CD4-positive, alpha-beta memory T cell (primary cell): Measurements from ENCODE around the gene AMFR. TPM values are rescaled to one million over a fixed set of nuclear protein-coding genes. Genes with fewer than 3 reads are reported as not detected.
A peak's percentile ranks its signal among the peaks of the same experiment; 100 is the strongest.

Source experiments
- CTCF ChIA-PET: fragments of 350-600 bp; sonication (Branson Sonifier 250); formaldehyde crosslinking; loops from one replicate; lab custom pipeline; 2021; ENCODE audit warnings: inconsistent platforms; ENCODE audit not compliant: partially characterized antibody; lab: Charles Lee
- POLR2A ChIA-PET: fragments of 350-600 bp; sonication (Branson Sonifier 250); formaldehyde crosslinking; loops from one replicate; lab custom pipeline; 2021; ENCODE audit not compliant: partially characterized antibody; lab: Charles Lee
- DNase-seq, 5 donors: peaks; one replicate each; pipeline versions ENCODE4 v3.0.0 to v3.0.0-alpha.2; 2020 to 2022; ENCODE audit warnings: mixed read lengths in 1 of 5
- H3K27ac ChIP-seq: one replicate; pipeline ENCODE4 v1.7.0; 2013; ENCODE audit warnings: low read depth, low read length
- H3K27me3 ChIP-seq: 2 replicates; pipeline ENCODE4 v1.7.0; 2013; ENCODE audit warnings: mild to moderate bottlenecking, low read length, moderate library complexity; ENCODE audit not compliant: insufficient read depth
- H3K36me3 ChIP-seq: 2 replicates; pipeline ENCODE4 v1.7.0; 2013; ENCODE audit warnings: mild to moderate bottlenecking, low read length, moderate library complexity; ENCODE audit not compliant: insufficient read depth
- H3K4me1 ChIP-seq: 2 replicates; pipeline ENCODE4 v1.7.0; 2013; ENCODE audit warnings: mild to moderate bottlenecking, low read length, moderate library complexity; ENCODE audit not compliant: insufficient read depth
- H3K4me3 ChIP-seq, 2 donors: one replicate each; pipeline ENCODE4 v1.7.0; 2013; ENCODE audit warnings: low read length in 2 of 2, mild to moderate bottlenecking in 1 of 2
- H3K9me3 ChIP-seq, 2 donors: one replicate each; pipeline ENCODE4 v1.7.0; 2013; ENCODE audit warnings: low read length in 2 of 2, control low read depth in 1 of 2; ENCODE audit not compliant: control insufficient read depth in 1 of 2
- H3K27ac Mint-ChIP-seq, 7 donors: one replicate each; pipeline ENCODE4 v1.8.0; 2020 to 2021; ENCODE audit warnings: mixed read lengths in 7 of 7, mild to moderate bottlenecking in 6 of 7, inconsistent platforms in 3 of 7, moderate library complexity in 3 of 7
- H3K27me3 Mint-ChIP-seq, 2 donors: one replicate each; pipeline ENCODE4 v1.8.0; 2020 to 2021; ENCODE audit warnings: mixed read lengths in 2 of 2
- H3K36me3 Mint-ChIP-seq, 2 donors: one replicate each; pipeline ENCODE4 v1.8.0; 2020 to 2021; ENCODE audit warnings: mixed read lengths in 2 of 2, inconsistent platforms in 1 of 2, mild to moderate bottlenecking in 1 of 2
- H3K4me1 Mint-ChIP-seq, 4 donors: one replicate each; pipeline ENCODE4 v1.8.0; 2020 to 2021; ENCODE audit warnings: mixed read lengths in 4 of 4, mild to moderate bottlenecking in 1 of 4
- H3K4me3 Mint-ChIP-seq, 8 donors: one replicate each; pipeline ENCODE4 v1.8.0; 2020 to 2021; ENCODE audit warnings: mixed read lengths in 8 of 8, mild to moderate bottlenecking in 7 of 8, moderate library complexity in 6 of 8, inconsistent platforms in 3 of 8
- H3K9me3 Mint-ChIP-seq, 8 donors: one replicate each; pipeline ENCODE4 v1.8.0; 2020 to 2021; ENCODE audit warnings: mixed read lengths in 8 of 8, mild to moderate bottlenecking in 5 of 8, inconsistent platforms in 3 of 8, moderate library complexity in 1 of 8
- intact Hi-C: fragments of 100-400 bp; cut with micrococcal nuclease; formaldehyde crosslinking; loops from one replicate; pipeline ENCODE4 v1.15.1; 2023
- polyA plus RNA-seq, 2 donors: library from polyadenylated mRNA; unstranded; fragments of 300-500 nt; fragmentation: Illumina TruSeq; gene quantifications; one replicate each; pipeline ENCODE4 v1.2.3, GENCODE V29; 2021
- total RNA-seq, 2 experiments: library from RNA; stranded (reverse); gene quantifications; one replicate each; pipeline ENCODE4 v1.2.3, GENCODE V29; 2021

The AMFR gene
- total and polyA plus RNA-seq, 4 experiments from 2014 or later = 45.7 to 67.6 (median 60.4) TPM

GRCh38 chr16:56424791-56425438 is 430 bp downstream of the AMFR start:
- Mint-ChIP-seq H3K9me3 (no peaks in the 10 kb centered on the region), H3K27ac (peak overlapping the region in 6 of 7 donors; percentile 84 to 97 (median 90)), H3K36me3 (peaks cover 0 to 7% of the 10 kb centered on the region in 2 donors), H3K4me3 (peak overlapping the region; percentile 92 to 99 (median 96)), H3K4me1 (peaks cover 35 to 47% (median 41%) of the 10 kb centered on the region in 4 donors), H3K27me3 (no peaks in the 10 kb centered on the region)
- H3K27me3 ChIP-seq = no peaks in the 10 kb centered on the region
- peak in 3 of 5 donors; percentile 36 to 54 (median 40) for DNase-seq
- intact Hi-C loops = loop anchor here (1.0 to 5.0 kb wide), 2 partner anchors 26 to 483 kb away; partner anchors contain the start of genes NUDT21 and OGFOD1
- ChIA-PET CTCF (no interaction called here), POLR2A (interaction anchor here (1.3 to 1.8 kb wide), 2 partner anchors 13 to 26 kb away, joined by 3 to 11 read pairs; partner anchors contain the start of genes NUDT21 and OGFOD1)
- H3K36me3 ChIP-seq = no peaks in the 10 kb centered on the region
- H3K27ac ChIP-seq = peak overlapping the region; percentile 65
- H3K9me3 ChIP-seq = no peaks in the 10 kb centered on the region
- H3K4me1 ChIP-seq = peaks cover 43% of the 10 kb centered on the region
- peak overlapping the region in 1 of 2 donors; percentile 65 for H3K4me3 ChIP-seq

DNA sequence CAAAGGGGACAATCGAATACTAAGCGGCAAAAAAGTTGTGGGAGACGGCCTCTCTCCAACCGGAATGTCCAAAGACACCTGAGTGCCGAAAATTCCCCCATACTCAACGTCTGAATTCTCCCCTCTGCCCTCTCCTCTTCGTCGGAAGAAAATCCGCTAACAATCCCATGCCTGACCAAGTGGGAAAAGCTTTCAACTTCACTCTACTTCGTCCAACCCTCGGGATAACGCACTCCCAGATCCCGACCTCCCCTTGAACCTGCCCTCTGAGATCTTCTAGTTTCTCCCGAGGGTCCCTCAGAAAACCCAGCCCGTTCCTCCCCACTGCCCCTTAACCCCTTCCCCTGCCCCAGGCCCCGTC is 961 bp downstream of the AMFR start:
- peak overlapping the region; percentile 84 to 97 (median 93) for H3K27ac Mint-ChIP-seq
- H3K27me3 ChIP-seq = no peaks in the 10 kb centered on the region
- peak overlapping the region; percentile 65 to 70 for H3K4me3 ChIP-seq
- intact Hi-C loops = loop anchor here (5.0 kb wide), 1 partner anchor 482 kb away; no protein-coding TSS in a partner anchor
- H3K9me3 ChIP-seq = no peaks in the 10 kb centered on the region
- H3K36me3 Mint-ChIP-seq = peaks cover 0 to 4% of the 10 kb centered on the region in 2 donors
- H3K9me3 Mint-ChIP-seq = no peaks in the 10 kb centered on the region
- no peaks in the 10 kb centered on the region for H3K27me3 Mint-ChIP-seq
- ChIA-PET POLR2A (interaction anchor here (1.3 to 1.8 kb wide), 2 partner anchors 13 to 26 kb away, joined by 3 to 11 read pairs; partner anchors contain the start of genes NUDT21 and OGFOD1), CTCF (no interaction called here)
- no peak for DNase-seq
- H3K36me3 ChIP-seq = no peaks in the 10 kb centered on the region
- H3K27ac ChIP-seq = peak overlapping the region; percentile 65
- H3K4me1 Mint-ChIP-seq = peaks cover 35 to 48% (median 41%) of the 10 kb centered on the region in 4 donors
- peak overlapping the region; percentile 92 to 99 (median 96) for H3K4me3 Mint-ChIP-seq
- peaks cover 44% of the 10 kb centered on the region for H3K4me1 ChIP-seq

DNA sequence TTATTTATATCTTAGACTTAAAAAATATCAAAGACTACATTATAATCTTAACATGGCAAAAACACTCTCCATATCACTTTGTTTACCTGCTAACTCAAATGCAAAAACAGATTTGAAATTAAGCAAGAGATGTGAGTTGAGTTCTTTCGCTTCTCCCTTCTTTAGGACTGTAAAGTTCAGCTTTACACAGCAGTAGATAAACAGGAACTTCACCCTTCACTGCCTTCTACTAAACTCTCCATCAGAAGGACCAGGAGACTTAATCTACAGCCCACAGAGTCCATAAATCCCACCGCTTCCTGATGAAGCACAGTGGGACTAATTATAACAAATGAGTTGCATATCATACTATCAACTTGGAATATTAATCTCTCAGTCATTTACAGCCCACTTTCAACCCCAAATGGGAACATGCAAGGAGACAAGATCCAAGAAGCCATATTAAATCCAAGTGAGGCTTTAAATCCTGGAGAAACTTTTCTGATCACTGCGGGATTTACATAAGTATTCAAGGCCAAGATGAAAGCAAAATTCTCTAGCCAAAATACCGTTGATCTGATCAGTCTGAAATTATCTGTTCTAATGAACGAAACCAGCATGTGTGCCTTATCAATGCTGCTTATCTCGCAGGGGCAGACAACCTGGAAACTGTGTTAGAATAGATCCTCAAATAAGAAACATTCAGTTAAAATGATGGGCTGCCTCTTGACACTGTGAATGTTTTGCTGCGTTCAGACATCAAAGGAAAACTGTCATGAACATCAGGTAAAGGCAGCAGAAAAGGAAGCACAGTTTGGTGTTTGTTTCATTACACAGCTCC is 1.6 kb downstream of the AMFR start:
- peak overlapping the region; percentile 92 to 99 (median 96) for H3K4me3 Mint-ChIP-seq
- ChIA-PET POLR2A (interaction anchor here (1.1 to 1.8 kb wide), 3 partner anchors 14 to 27 kb away, joined by 3 to 11 read pairs (median 4); partner anchors contain the start of genes NUDT21 and OGFOD1), CTCF (interaction anchor here (0.7 kb wide), 1 partner anchor 68 kb away, joined by 3 read pairs; no protein-coding TSS in a partner anchor)
- H3K27ac Mint-ChIP-seq = peak overlapping the region; percentile 84 to 97 (median 93)
- intact Hi-C loops = loop anchor here (5.0 kb wide), 1 partner anchor 481 kb away; no protein-coding TSS in a partner anchor
- H3K27me3 Mint-ChIP-seq = no peaks in the 10 kb centered on the region
- Histone ChIP-seq H3K27ac (peak overlapping the region; percentile 65), H3K4me1 (peaks cover 44% of the 10 kb centered on the region), H3K4me3 (peak overlapping the region; percentile 65 to 70), H3K36me3 (no peaks in the 10 kb centered on the region), H3K9me3 (no peaks in the 10 kb centered on the region), H3K27me3 (no peaks in the 10 kb centered on the region)
- H3K36me3 Mint-ChIP-seq = peaks cover 0 to 4% of the 10 kb centered on the region in 2 donors
- no peaks in the 10 kb centered on the region for H3K9me3 Mint-ChIP-seq
- peak in 4 of 5 donors; percentile 17 to 27 (median 20) for DNase-seq
- H3K4me1 Mint-ChIP-seq = peaks cover 34 to 48% (median 41%) of the 10 kb centered on the region in 4 donors

DNA sequence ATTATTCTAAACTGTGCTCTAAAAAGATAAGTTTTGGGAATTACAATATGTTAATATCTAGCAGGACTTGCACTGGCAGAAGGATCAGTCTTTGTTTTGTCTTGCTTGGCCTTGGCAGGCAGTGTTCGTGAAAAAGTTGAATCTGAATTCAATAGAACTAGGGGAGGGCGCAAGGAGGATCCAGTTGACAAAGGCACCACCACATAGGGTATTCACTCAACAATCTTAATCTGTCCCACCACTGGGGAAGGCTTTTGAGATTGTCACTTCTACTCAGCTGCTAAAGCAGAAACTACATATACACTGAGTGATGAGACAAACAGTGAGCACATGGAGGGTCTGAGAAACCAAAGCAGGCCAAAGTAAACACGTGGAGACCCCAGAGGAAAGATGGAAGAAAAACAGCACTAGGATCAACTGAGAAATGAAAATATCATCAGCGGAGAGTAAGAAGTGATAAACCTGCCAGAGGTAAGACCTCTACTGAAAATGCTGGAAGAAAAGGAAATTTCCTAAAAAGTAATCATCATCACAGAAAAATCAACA is 2.4 kb downstream of the AMFR start:
- CTCF ChIA-PET = interaction anchor here (0.7 kb wide), 1 partner anchor 67 kb away, joined by 3 read pairs; no protein-coding TSS in a partner anchor
- Mint-ChIP-seq H3K27me3 (no peaks in the 10 kb centered on the region), H3K4me1 (peaks cover 35 to 48% (median 41%) of the 10 kb centered on the region in 4 donors), H3K9me3 (no peaks in the 10 kb centered on the region), H3K4me3 (peak overlapping the region in 7 of 8 donors; percentile 22 to 96 (median 43)), H3K36me3 (peaks cover 0 to 4% of the 10 kb centered on the region in 2 donors), H3K27ac (peak overlapping the region in 3 of 7 donors; percentile 30 to 85 (median 47))
- Histone ChIP-seq H3K9me3 (no peaks in the 10 kb centered on the region), H3K4me1 (peaks cover 44% of the 10 kb centered on the region), H3K27ac (no peak overlapping the region), H3K27me3 (no peaks in the 10 kb centered on the region), H3K36me3 (no peaks in the 10 kb centered on the region), H3K4me3 (no peak overlapping the region)
- POLR2A ChIA-PET = interaction anchor here (1.1 kb wide), 1 partner anchor 28 kb away, joined by 4 read pairs; the partner anchor contains the start of genes NUDT21 and OGFOD1
- DNase-seq = no peak
- intact Hi-C loops = loop anchor here (5.0 kb wide), 1 partner anchor 481 kb away; no protein-coding TSS in a partner anchor

DNA sequence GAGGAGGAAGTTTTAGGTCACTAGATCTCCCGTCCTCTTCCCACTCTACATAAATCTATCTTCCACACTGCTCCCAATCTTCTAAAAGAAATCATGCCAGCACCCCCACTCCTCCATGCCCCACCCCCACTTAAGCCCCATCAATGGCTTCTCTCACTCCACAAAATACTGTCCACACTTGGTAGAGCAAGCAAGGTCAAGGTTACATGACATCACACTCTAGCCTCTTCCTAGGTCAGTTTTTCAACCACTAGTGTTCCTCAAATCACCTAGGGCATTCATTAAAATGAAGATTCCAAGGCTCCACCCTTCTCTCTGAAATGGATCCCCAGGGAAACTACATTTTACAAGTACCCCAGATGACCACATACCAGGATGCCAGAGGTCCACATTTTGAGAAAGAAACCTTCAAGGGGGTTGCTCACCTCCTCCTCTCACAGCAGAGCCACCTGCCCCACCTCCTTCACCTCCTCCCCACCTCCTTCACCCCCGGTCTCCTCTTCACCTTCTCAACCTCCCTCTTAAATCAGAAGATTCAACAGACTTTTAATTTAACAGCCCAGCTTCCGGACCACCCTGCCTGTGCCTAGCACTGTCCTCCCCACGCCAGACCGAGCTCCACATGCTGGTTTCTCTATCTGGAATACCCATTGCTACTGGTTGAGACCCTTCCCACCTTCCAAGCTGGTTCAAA is 3.2 kb downstream of the AMFR start:
- Histone ChIP-seq H3K36me3 (no peaks in the 10 kb centered on the region), H3K4me1 (peaks cover 48% of the 10 kb centered on the region), H3K27me3 (no peaks in the 10 kb centered on the region), H3K4me3 (no peak overlapping the region), H3K9me3 (no peaks in the 10 kb centered on the region), H3K27ac (no peak overlapping the region)
- intact Hi-C loops = loop anchor here (5.0 kb wide), 1 partner anchor 480 kb away; no protein-coding TSS in a partner anchor
- Mint-ChIP-seq H3K27ac (peak overlapping the region in 3 of 7 donors; percentile 1 to 79 (median 42)), H3K36me3 (peaks cover 0 to 4% of the 10 kb centered on the region in 2 donors), H3K9me3 (no peaks in the 10 kb centered on the region), H3K4me3 (peak overlapping the region in 4 of 8 donors; percentile 17 to 45 (median 18)), H3K4me1 (peaks cover 36 to 48% (median 42%) of the 10 kb centered on the region in 4 donors), H3K27me3 (no peaks in the 10 kb centered on the region)
- ChIA-PET CTCF (no interaction called here), POLR2A (interaction anchor here (1.1 kb wide), 1 partner anchor 29 kb away, joined by 4 read pairs; the partner anchor contains the start of genes NUDT21 and OGFOD1)
- no peak for DNase-seq

DNA sequence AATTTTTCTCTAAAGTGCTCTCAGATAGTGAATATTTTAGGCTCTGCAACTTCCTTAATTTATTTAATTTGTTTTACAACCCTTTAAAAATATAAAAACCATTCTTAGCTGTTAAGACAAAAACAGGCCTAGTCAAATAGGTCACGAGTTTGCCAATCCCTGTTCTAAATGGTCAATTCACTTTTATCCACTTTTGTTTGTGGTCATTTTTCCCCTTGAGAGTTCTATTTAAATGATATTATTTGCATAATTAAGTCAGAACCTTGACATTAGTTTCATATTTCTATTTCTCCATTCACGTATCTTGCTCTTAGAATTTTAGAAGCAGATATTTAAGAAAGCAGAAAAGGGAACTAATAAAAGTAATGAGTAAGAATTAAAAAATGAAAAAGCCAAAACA is 4.0 kb downstream of the AMFR start:
- Mint-ChIP-seq H3K36me3 (peaks cover 0 to 4% of the 10 kb centered on the region in 2 donors), H3K4me1 (peaks cover 36 to 48% (median 41%) of the 10 kb centered on the region in 4 donors), H3K27ac (peak overlapping the region in 1 of 7 donors; percentile 57), H3K4me3 (no peak overlapping the region), H3K9me3 (no peaks in the 10 kb centered on the region), H3K27me3 (no peaks in the 10 kb centered on the region)
- Histone ChIP-seq H3K27me3 (no peaks in the 10 kb centered on the region), H3K4me3 (no peak overlapping the region), H3K36me3 (no peaks in the 10 kb centered on the region), H3K27ac (no peak overlapping the region), H3K4me1 (peaks cover 48% of the 10 kb centered on the region), H3K9me3 (no peaks in the 10 kb centered on the region)
- intact Hi-C loops = loop anchor here (5.0 kb wide), 1 partner anchor 479 kb away; no protein-coding TSS in a partner anchor
- ChIA-PET POLR2A (no interaction called here), CTCF (no interaction called here)
- DNase-seq = no peak
